ENCODE data around the gene FYN. TPM values are rescaled to one million over a fixed set of nuclear protein-coding genes. Genes with fewer than 3 reads are reported as not detected.

FYN gene
- total RNA-seq, 1 experiment from 2014 or later: 18.5 TPM

DNA sequence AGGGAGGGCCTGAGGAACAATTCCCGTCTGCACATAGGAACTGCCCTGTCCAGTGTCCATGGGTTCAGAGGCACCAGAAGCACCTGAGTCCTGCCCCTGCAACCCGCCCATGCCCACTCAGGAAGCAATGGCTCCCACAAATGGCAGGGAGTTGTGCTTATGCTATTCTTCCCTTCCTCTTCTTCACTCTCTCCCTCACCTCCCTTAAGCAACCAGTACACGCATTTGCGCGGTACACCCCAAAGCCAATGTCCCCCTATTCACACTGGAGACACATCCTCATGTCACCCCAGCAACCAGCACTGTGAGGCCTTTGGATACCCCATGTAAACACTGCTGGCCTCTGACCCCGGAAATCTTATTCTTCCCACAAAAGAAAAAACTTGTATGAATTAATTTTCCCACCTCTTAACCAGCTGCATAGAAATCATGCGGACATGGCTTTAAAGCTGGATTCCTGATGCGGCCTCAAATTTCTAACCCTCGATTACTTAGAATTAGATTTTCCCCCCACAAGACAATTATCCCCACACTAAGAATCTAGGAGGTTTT is 30.9 kb downstream of the FYN start:
- POLR2A ChIA-PET: no interaction called here
- intact Hi-C loops (cut with micrococcal nuclease): loop anchor here (1.0 kb wide), 1 partner anchor 21 kb away; no protein-coding TSS in a partner anchor
- RAD21 ChIA-PET (ENCODE audit: low non-redundant PET in 1 of 2, low total read pairs in 2 of 2, uncharacterized antibody in 2 of 2, unreplicated experiment in 2 of 2): no interaction called here
- Histone ChIP-seq H3K27ac (ENCODE audit: low read depth, low read length) (no peak overlapping the region), H3K9me2 (ENCODE audit: insufficient read depth) (no peaks in the 10 kb centered on the region), H4K20me1 (ENCODE audit: insufficient read depth) (no peaks in the 10 kb centered on the region), H2AFZ (ENCODE audit: low read depth, low read length, poor library complexity, severe bottlenecking) (no peak overlapping the region), H3K9ac (ENCODE audit: low read length) (no peak overlapping the region), H3K4me3 (replicated peaks in 1 of 2; ENCODE audit: low read depth in 1 of 2, low read length in 2 of 2) (no peak overlapping the region), H3K36me3 (ENCODE audit: control insufficient read depth in 1 of 2, insufficient read depth in 2 of 2, low read length in 2 of 2) (no peaks in the 10 kb centered on the region), H3K9me3 (ENCODE audit: control insufficient read depth in 1 of 2, insufficient read depth in 1 of 2, low read depth in 1 of 2, low read length in 2 of 2) (no peaks in the 10 kb centered on the region), H3K79me2 (ENCODE audit: insufficient read depth, low read length) (no peaks in the 10 kb centered on the region), H3K4me1 (ENCODE audit: control insufficient read depth in 1 of 2, insufficient read depth in 2 of 2, low read length in 2 of 2) (no peaks in the 10 kb centered on the region), H3K27me3 (ENCODE audit: insufficient read depth, low read length) (no peaks in the 10 kb centered on the region), H3K4me2 (ENCODE audit: low read length) (no peak overlapping the region)
- ATAC-seq: no peak
- no TSS peak for BruUV-seq (replicated peaks)
- TF ChIP-seq JUND (IDR thresholded peaks at IDR 0.05) (no peak), TCF7L2 (IDR thresholded peaks at IDR 0.05; ENCODE audit: borderline replicate concordance, extremely low read depth, insufficient read depth, insufficient read length) (no peak), EZH2 (IDR thresholded peaks at IDR 0.05) (no peak), CEBPB (IDR thresholded peaks at IDR 0.05; ENCODE audit: low read depth) (no peak), SP1 (IDR thresholded peaks at IDR 0.05; ENCODE audit: low read depth) (no peak), ZNF274 (IDR thresholded peaks at IDR 0.05; ENCODE audit: low read depth, low read length) (no peak), POLR2A (IDR thresholded peaks at IDR 0.05; ENCODE audit: borderline replicate concordance, extremely low read depth, insufficient read depth, insufficient read length) (no peak), ZFX (IDR thresholded peaks at IDR 0.05) (no peak), CBX3 (IDR thresholded peaks at IDR 0.05; ENCODE audit: low read depth) (no peak)
- TF ChIP-seq, protein P1, sequence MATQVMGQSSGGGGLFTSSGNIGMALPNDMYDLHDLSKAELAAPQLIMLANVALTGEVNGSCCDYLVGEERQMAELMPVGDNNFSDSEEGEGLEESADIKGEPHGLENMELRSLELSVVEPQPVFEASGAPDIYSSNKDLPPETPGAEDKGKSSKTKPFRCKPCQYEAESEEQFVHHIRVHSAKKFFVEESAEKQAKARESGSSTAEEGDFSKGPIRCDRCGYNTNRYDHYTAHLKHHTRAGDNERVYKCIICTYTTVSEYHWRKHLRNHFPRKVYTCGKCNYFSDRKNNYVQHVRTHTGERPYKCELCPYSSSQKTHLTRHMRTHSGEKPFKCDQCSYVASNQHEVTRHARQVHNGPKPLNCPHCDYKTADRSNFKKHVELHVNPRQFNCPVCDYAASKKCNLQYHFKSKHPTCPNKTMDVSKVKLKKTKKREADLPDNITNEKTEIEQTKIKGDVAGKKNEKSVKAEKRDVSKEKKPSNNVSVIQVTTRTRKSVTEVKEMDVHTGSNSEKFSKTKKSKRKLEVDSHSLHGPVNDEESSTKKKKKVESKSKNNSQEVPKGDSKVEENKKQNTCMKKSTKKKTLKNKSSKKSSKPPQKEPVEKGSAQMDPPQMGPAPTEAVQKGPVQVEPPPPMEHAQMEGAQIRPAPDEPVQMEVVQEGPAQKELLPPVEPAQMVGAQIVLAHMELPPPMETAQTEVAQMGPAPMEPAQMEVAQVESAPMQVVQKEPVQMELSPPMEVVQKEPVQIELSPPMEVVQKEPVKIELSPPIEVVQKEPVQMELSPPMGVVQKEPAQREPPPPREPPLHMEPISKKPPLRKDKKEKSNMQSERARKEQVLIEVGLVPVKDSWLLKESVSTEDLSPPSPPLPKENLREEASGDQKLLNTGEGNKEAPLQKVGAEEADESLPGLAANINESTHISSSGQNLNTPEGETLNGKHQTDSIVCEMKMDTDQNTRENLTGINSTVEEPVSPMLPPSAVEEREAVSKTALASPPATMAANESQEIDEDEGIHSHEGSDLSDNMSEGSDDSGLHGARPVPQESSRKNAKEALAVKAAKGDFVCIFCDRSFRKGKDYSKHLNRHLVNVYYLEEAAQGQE (IDR thresholded peaks at IDR 0.05; ENCODE audit: low read depth): no peak
- TF ChIP-seq, protein P2, sequence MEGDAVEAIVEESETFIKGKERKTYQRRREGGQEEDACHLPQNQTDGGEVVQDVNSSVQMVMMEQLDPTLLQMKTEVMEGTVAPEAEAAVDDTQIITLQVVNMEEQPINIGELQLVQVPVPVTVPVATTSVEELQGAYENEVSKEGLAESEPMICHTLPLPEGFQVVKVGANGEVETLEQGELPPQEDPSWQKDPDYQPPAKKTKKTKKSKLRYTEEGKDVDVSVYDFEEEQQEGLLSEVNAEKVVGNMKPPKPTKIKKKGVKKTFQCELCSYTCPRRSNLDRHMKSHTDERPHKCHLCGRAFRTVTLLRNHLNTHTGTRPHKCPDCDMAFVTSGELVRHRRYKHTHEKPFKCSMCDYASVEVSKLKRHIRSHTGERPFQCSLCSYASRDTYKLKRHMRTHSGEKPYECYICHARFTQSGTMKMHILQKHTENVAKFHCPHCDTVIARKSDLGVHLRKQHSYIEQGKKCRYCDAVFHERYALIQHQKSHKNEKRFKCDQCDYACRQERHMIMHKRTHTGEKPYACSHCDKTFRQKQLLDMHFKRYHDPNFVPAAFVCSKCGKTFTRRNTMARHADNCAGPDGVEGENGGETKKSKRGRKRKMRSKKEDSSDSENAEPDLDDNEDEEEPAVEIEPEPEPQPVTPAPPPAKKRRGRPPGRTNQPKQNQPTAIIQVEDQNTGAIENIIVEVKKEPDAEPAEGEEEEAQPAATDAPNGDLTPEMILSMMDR (IDR thresholded peaks at IDR 0.05 in 2 of 3, conservative IDR thresholded peaks at IDR 0.05 in 1 of 3; ENCODE audit: borderline replicate concordance in 1 of 3, insufficient read depth in 1 of 3, low read depth in 2 of 3, low read length in 2 of 3): no peak
- CTCF ChIA-PET: no interaction called here
- DNase-seq (ENCODE audit: low read depth, low spot score): no peak
